ENCODE measurements around the gene LRTM1.

LRTM1 gene

DNA sequence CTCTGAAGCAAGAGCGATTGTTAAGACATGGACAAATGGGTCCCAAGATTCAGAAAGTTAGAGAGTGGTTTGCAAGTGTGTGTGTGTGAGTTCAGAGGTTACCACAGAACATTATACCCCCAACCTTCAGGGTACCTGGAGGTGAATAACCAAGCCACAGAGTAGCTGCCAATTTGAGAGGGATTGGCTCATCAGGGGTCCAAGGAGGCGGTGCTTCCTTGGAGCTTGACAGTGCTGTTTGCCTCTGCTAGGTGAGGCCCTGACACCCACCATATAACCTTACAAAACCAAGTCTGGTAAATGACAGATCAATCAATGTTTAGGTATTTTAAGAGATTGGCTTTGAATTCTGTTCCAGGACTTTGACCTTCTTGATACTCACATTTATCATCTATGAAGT lies 35.7 kb downstream of the LRTM1 start:
- no peak overlapping the region for H3K4me3 ChIP-seq (ENCODE audit: low read length)
- TF ChIP-seq ZNF274 (IDR thresholded peaks at IDR 0.05; ENCODE audit: low read depth, low read length): no peak

DNA sequence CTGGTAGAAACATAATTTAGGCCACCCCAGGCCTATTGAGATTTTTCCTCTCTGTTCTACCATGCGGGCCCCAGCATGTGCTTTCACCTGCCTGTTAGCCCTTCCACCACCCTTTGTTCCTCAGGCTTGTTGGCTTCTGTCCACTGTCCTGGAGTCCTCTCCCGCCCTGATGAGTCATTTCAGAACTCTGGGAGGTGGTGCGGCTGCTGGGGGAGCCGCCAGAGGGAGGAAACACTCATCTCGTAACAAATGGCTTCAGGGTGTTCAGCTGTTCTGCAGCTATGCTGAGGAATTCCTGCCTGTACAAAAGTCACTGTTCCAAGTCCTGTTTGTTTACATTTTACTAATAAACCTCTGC lies 36.3 kb downstream of the LRTM1 start:
- no peak for TF ChIP-seq ZNF274 (IDR thresholded peaks at IDR 0.05; ENCODE audit: low read depth, low read length)
- no peak overlapping the region for H3K4me3 ChIP-seq (ENCODE audit: low read length)

DNA sequence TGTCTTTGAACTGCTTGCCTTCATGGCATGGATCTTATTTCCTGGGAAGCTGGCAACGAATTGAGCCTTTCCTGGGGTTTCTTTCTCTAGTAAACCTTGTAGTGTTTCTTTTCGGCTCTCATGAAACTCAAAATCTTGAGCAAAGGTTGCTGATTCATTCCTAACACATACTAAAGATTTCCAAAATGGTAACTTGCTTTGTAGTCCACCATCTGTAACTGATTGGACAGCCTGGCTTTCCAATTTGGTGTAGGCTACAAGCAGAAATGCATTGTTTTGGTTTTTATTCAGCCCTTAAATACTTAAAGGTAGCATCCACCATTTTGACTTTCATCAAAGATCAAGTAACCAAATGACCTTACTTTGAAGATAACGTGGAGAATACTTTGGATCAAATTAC lies 38.1 kb downstream of the LRTM1 start:
- H3K4me3 ChIP-seq (ENCODE audit: low read length): no peak overlapping the region
- TF ChIP-seq ZNF274 (IDR thresholded peaks at IDR 0.05; ENCODE audit: low read depth, low read length): no peak

GRCh38 chr3:54888873-54889272 lies 39.0 kb downstream of the LRTM1 start:
- TF ChIP-seq ZNF274 (IDR thresholded peaks at IDR 0.05; ENCODE audit: low read depth, low read length): no peak
- H3K4me3 ChIP-seq (ENCODE audit: low read length): no peak overlapping the region

- H3K4me3 ChIP-seq (ENCODE audit: low read length): no peak overlapping the region
- TF ChIP-seq ZNF274 (IDR thresholded peaks at IDR 0.05; ENCODE audit: low read depth, low read length): no peak
These were observed 39.7 kb downstream of the LRTM1 start for GRCh38 chr3:54888162-54888561.

DNA sequence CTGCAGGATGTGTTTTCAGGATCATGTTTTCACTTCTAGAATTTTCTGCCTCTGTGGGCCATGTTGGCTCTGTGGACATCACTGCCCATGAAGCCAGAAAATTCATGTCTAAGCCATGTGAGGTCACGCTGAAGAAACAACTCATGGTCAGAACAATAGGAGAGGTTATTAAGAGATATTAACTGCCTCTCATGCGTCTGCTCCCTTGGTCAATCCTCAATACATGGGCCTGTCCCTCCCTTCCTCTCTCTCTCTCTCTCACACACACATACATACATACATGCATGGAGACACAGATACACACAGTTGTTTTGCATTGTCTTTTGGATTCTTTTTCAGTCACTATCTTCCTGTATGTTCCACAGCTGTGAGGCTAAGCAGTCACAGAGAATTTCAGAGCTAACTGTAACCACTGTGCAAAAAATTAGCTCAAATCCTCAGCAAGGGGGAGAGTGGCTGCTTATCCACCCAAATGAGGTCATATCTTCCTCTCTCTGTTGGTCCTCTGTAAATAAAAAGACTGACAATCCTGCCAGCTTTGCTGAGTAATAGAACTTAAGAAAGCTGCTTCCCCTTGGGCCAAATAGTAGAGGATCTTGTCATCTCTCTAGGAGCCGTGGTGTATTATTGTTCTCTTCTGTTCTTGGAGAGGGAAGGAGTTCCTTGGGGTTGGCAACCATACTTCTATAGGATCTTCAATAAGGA lies 45.6 kb downstream of the LRTM1 start:
- no peak overlapping the region for H3K4me3 ChIP-seq (ENCODE audit: low read length)
- TF ChIP-seq ZNF274 (IDR thresholded peaks at IDR 0.05; ENCODE audit: low read depth, low read length): no peak

GRCh38 chr3:54878145-54878544 lies 49.7 kb downstream of the LRTM1 start:
- no peak for TF ChIP-seq ZNF274 (IDR thresholded peaks at IDR 0.05; ENCODE audit: low read depth, low read length)
- no peak overlapping the region for H3K4me3 ChIP-seq (ENCODE audit: low read length)

- no peak for TF ChIP-seq ZNF274 (IDR thresholded peaks at IDR 0.05; ENCODE audit: low read depth, low read length)
- no peak overlapping the region for H3K4me3 ChIP-seq (ENCODE audit: low read length)
These were observed 50.1 kb downstream of the LRTM1 start for GRCh38 chr3:54877730-54878129.

GRCh38 chr3:54876694-54877093 lies 51.2 kb downstream of the LRTM1 start:
- no peak overlapping the region for H3K4me3 ChIP-seq (ENCODE audit: low read length)
- TF ChIP-seq ZNF274 (IDR thresholded peaks at IDR 0.05; ENCODE audit: low read depth, low read length): no peak

GRCh38 chr3:54875596-54876268 lies 52.1 kb downstream of the LRTM1 start:
- no peak overlapping the region for H3K4me3 ChIP-seq (ENCODE audit: low read length)
- no peak for TF ChIP-seq ZNF274 (IDR thresholded peaks at IDR 0.05; ENCODE audit: low read depth, low read length)

- TF ChIP-seq ZNF274 (IDR thresholded peaks at IDR 0.05; ENCODE audit: low read depth, low read length): no peak
- no peak overlapping the region for H3K4me3 ChIP-seq (ENCODE audit: low read length)
These were observed 52.9 kb downstream of the LRTM1 start for GRCh38 chr3:54874816-54875556.

DNA sequence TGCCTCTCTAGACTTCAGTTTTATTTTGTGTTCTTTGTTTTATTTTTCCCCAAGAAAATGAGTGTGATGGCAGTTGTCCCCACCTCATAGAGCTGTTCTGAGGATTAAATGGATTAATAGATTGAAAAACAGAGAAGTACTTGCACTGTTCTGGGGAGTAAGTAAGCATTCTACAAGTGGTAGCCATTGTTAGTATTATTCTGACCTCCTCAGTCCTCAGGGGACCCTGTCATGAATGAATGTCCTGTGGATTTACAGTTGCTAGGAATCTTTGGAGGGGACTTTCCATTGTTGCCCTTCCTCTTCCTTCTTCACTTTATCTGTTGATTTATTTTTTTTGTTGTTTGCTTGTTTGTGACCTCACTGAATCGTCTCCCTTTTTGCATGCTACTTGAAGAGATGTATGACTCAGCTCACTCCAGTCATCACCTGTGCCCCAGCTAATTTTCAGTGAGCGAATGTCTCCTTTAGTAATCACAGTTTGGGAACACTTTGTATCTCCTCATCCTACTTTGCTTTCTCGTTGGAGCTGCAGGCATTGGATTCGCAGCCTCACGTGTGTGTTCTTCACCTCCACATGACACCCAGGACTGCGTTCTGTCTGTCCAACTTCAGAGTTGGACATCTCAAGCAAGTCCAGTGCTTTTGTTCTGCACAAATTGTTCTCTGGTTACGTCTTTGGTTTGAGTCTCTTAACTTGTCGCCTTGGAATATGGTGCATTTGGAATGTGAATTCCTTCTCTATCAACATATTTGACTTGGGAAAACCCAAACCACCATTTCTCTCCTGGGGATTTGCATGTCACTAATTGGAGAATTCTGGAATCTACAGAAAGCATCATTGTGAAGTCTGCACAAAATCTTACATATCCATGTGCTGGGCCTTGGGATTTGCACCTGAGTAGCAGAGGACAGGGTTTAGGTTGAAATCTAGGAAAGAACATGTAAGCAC lies 54.5 kb downstream of the LRTM1 start:
- no peak overlapping the region for H3K4me3 ChIP-seq (ENCODE audit: low read length)
- no peak for TF ChIP-seq ZNF274 (IDR thresholded peaks at IDR 0.05; ENCODE audit: low read depth, low read length)

DNA sequence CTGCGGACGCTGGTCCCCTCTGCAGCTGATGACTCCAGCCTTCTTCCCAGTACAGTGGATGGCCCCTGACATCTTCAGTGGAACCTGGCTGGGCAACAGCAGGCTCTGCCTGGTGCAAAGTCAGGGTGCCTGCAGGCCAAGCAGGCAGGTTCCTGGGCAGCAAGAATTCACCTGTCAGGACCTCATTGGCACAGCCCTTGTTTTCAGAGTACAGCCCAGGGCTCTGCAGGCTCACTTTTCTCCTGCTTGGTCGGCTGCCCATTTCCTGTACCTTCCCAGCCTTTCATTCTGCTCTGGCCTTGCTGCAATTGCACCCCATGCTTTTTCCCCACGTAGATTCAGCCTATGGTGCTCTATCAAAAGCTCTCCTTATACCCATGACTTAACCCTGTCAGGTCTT lies 56.0 kb downstream of the LRTM1 start:
- no peak overlapping the region for H3K4me3 ChIP-seq (ENCODE audit: low read length)
- TF ChIP-seq ZNF274 (IDR thresholded peaks at IDR 0.05; ENCODE audit: low read depth, low read length): no peak

GRCh38 chr3:54870423-54870822 lies 57.4 kb downstream of the LRTM1 start:
- no peak for TF ChIP-seq ZNF274 (IDR thresholded peaks at IDR 0.05; ENCODE audit: low read depth, low read length)
- H3K4me3 ChIP-seq (ENCODE audit: low read length): no peak overlapping the region

Data from GM08714 (cell line).